ENCODE results near the gene SPOCK3.

Gene SPOCK3

DNA sequence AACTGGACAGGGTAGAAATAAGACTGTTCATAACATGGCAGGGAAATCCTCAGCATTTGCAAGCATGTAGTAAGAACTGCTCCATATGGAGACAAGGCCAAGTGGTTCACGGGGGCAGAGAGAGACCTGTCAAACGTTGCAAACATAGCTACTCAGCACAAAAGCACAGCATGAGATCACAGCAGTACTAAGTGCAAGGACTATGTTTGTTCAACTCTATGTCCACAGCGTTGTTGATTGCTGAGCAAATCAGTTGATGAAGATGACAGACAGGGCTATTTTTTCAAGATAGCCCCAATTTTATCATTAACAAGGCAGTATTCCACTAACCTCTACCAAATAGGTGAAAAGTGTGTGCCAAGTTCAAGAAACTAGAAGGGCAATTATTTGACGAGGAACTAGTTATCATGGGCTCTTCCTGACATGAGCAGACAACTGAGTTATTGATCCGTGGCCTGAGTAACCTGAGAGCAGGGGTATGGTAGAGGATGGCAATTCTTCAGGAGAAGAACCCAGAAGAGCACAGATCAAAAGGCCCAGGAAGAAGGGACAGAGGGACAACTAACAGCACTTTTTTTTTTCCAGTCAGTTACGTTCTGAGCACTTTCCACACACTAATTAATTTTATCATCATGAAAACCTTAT is 57.4 kb downstream of the SPOCK3 start:
- no peak for DNase-seq (ENCODE audit: low spot score)

DNA sequence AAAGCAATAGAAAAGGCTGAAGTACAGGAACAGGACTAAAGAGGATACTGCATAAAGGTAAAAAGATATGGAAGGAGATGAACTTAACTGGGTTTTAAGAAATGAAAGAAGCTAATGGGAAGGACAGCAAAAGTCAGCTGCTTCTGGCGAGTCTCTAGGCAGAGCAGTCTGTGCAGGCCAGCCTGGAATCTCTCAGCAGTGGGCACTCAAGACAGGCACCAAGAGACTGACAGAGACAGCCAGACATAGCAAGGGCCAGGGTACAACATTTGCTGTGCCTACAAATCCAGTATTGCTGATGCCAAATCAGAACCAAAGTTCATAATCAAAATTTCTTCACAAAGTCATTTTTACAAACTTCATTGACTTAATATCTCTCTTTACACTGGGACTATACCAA is 62.4 kb downstream of the SPOCK3 start:
- DNase-seq (ENCODE audit: low spot score): no peak

DNA sequence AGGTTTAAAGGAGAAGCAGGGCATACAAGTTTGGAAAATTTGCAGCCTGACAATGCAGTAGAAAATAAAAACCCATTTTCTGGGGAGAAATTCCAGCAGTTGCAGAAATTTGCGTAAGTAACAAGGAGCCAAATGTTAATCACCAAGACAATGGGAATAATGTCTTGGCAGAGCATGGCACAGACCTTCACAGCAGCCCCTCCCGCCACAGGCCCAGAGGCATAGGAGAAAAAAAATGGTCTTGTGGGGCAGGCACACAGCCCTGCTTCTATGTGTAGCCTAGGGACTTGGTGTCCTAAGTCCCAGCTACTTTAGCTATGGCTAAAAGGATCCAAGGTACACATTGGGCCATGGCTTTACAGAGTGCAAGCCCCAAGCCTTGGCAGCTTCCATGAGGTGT is 65.7 kb downstream of the SPOCK3 start:
- no peak for DNase-seq (ENCODE audit: low spot score)

DNA sequence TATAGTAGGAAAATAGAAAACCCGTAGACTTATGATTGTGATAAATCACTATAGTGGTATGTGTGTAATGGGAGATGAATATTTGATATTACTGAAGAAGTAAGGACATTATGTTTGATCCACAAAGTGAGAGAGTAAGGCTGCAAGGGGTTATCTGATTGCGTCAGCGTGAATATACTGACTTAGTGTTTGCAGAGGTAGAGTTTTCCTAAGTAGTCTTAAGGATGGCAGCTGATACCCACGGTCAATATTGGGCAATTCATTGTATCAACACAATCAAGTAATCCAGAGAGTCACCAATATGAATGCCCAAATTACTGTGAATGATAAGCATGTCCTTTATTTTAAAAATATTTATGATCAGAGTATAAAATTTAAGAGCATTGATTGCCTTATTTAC is 83.7 kb downstream of the SPOCK3 start:
- no peak for DNase-seq (ENCODE audit: low spot score)

DNA sequence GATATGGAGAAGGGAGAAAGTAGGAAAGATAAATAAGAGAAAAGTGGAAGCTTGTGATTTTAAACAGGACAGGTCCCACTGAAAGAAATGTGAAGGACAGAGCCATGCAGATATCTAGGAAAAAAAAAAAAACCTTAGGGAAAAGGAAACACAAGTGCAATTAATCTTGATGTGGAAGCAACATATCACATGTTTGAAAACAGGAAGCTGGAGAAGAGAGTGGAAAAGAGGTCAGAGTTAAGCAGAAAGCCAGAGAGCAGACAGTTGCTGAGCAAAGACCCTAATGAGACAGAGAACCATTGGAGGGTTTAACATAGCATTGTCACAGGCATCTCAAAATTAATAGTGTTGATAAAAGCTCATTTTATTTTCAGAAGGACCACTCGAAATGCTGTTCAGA is 89.7 kb downstream of the SPOCK3 start:
- DNase-seq (ENCODE audit: low spot score): no peak

DNA sequence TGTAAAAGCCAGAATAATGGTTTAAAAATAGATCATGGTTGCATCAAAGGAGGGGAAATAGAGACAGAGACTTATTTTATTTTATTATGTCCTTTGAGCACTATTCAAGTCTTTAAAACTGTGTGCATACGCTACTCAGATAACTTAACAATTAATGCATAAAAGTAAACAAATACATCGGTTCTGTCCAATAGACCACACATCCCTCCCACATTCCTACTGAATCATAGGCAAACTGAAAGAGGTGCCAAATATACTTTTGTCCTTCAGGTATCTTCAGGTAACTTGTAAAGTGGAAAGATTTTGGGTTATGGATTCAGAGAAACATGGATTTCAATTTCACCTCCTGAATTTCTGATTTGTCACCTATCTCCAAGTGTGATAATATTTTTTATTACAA is 91.3 kb downstream of the SPOCK3 start:
- no peak for DNase-seq (ENCODE audit: low spot score)

DNA sequence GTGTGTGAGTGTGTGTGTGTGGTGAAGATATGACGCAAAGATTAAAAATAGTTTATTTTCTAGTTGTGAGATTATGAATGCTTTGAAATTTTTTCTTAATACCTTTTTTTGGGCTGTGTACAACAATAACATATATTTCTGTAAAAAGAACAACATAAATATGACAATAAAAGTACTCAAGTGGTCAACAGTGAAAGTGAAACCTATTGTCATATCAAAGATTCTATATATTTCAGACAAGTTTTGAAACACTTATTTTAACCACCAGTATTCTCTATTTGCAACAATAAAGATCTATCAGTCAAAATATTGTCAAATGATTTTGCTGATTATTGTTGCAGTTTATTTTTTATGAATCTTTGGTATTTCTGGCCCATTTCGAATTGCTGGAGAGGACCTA is 98.0 kb downstream of the SPOCK3 start:
- no peak for DNase-seq (ENCODE audit: low spot score)

DNA sequence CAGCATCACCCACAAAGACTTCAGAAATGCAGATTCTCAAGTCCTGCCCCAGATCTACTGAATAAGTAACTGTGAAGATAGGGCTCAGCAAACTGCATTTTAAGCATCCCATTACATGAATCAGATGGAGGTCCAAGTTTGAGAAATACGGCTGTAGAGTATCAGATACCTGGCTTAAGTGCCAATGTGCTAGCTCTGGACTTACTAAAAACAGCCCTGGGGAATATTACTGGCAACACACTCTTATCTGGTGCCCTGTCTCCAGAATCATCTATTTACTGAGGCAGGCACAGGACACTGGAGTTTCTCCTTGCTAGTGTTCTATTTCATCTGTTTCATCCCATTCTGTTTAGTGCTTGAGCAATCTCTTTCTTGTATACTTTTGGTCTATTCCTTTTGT is 105.1 kb downstream of the SPOCK3 start:
- DNase-seq (ENCODE audit: low spot score): no peak

DNA sequence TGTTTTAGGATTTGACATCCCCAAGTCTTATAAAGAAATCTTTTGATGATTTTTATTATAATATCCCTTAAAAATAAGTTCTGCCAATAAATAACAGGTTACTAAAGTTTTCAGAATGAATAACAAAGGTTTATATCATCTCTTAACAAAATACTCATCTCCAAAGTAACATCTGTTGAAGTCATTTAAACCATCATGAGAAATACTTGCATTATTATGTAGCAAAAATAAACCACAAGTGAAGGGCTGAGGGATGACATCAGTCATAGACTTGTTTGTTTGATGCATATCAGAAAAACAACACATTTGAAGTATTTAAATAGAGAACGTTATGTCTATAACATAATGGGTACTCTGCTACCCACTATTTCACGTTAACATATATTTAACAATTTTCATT is 114.9 kb downstream of the SPOCK3 start:
- no peak for DNase-seq (ENCODE audit: low spot score)

DNA sequence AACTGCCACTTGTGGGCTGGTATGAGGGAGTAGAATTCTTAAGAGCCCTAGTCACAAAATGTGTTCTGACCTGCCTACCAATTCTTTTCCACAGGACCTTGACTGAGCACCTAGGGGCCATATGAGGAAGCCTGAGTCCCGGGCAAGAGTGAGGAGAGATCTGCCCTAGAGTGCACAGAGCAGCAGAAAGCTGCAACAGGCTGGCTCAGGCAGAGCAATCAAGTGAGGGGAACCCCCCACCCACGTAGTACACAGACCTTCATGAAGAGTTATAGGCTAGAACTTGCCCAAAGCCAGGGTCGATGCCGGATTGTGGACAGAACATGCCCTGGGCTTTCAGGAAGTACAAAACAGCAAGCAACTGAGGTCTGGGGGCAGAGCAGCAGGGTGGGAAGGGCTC is 117.0 kb downstream of the SPOCK3 start:
- no peak for DNase-seq (ENCODE audit: low spot score)

DNA sequence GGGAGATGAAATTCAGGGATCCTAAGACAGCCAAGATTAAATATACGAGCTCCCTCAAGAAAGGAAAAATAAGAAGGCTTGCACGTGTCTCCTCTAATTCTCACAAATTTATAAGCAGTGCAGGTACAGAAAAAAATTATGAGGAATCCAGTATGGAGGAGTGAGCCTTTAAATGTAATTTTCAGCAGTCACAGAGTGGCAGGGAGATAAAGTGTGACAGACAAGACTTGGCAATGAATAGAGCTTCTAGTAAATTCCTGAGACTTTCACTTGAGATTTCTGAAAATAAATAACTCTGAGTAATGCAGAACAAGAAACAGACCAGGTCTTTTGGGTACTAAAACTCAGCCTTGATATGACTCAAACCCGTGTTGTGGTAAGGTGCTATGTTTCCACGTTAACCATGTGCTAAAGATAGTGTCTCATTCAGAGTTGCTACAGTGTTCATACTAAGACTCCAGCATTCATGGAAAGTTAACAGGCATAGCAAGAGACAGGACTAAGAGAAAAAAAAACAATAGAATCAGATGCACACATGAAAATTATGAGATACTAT is 119.8 kb downstream of the SPOCK3 start:
- DNase-seq (ENCODE audit: low spot score): no peak

DNA sequence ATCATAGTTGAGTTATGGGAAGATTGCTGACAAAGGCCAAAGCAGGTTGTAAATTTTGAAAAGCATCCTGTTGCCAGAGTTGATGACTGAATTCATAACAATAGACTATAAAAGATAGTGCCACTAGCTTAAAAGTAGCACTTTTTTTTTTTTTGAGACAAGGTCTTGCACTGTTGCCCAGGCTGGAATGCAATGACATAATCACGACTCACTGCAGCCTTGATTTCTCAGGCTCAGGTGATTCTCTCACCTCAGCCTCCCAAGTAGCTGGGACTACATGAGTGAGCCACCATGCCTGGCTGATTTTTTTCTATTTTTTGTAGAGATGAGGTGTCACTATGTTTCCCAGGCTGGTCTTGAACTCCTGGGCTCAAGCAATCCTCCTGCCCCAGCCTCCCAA is 122.7 kb downstream of the SPOCK3 start:
- no peak for DNase-seq (ENCODE audit: low spot score)

DNA sequence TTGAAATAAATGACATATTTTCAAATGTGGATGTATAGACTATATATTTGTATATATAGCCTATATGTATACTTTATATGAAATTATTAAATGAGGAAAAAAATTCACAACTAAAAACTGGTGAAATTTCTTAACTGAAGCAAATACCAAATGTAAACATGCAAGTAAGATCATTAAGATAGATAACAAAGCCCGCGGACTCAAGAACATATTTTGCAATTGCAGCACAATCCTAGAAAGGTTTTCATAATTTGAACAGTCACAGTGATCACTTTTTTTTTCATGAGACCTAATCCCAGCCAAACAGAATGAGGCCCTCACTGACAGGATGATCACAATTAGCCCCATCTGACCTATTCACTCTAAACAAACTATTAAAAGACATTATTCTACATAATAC is 123.2 kb downstream of the SPOCK3 start:
- DNase-seq (ENCODE audit: low spot score): no peak

DNA sequence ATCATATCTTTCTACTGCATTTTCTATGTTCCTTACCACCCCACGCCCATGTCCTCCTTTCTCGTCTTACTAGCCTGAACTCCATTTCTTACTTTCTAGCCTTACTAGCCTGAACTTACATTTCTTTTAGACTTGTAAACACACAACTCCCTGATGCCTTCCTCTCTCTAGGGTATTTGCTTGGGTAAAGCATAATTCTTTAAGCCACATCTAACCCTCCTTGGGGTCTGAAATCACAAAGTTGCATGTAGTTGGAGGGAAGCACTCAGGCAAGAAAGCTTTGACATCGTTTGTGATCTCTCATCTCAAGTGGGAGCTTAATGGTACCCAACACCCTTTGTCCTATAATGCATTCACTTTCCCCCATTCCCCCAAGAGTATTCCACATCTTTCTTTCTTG is 124.4 kb downstream of the SPOCK3 start:
- DNase-seq (ENCODE audit: low spot score): no peak

DNA sequence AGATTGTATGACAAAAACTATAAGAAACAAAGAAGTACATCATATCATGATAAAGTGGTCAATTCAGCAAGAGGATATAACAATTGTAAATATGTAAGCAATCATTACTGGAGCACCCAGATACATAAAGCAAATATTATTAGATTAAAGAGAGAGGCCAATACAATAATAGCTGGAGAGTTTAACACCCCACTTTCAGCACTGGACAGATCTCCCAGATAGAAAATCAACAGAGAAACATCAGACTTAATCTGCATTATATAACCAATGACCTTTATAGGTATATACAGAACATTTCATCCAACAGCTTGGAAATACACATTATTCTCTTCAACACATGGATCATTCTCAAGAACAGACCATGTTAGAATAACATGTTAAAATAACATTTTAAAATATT is 128.4 kb downstream of the SPOCK3 start:
- DNase-seq (ENCODE audit: low spot score): no peak

DNA sequence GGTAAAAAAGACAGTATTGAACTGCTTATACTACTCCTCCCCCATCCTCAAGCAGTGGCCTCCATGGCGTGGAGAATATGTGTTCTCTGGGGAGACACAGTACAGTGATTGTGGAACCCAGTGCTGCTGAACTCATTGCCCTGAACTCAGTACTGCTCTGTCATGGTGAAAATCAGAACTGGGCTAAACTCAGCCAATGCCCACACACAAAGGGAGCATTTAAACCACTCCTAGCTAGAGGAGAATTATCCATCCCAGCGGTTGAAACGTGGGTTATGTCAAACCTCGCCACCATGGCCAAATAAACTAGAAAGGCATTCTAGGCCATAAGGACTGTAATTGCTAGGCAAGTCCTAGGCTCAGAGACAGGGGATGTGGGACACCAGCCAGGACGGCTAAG is 131.8 kb downstream of the SPOCK3 start:
- no peak for DNase-seq (ENCODE audit: low spot score)

DNA sequence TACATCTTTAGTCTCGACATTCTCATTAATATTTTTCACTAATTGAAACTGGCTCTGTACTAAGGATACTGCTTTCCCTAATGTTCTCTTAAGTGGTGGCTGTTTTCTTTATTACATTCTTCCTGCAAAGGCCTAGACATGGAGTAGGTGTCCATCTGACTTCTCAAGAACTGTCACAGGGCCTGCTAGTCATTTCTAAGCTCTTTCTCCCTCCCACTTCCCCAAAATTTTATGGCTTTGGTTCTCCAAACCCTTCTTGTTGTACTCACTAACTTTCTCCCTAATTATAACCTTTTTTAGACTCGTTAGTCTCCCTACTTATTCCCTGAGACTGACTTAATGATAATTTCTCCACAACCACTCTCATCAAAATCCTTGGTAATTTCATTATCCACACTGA is 133.3 kb downstream of the SPOCK3 start:
- DNase-seq (ENCODE audit: low spot score): no peak

DNA sequence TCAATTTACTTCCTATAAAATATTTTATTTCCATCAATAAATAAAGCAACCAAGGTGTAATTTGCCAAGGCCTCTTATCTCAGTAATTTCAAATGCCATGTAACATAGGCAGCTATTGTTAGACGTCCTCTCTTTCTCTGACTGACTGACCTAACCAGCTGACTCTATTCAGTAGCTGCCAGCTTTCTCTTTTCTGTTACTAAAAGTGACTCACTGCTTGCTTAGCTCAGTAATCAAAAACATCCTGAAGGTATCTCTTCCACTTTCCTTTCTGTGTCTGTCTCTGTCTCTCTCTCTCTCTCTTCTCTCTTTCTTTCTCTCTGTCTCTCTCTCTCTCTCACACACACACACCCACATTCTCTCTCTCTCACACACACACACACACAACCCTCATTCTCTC is 134.2 kb downstream of the SPOCK3 start:
- no peak for DNase-seq (ENCODE audit: low spot score)

DNA sequence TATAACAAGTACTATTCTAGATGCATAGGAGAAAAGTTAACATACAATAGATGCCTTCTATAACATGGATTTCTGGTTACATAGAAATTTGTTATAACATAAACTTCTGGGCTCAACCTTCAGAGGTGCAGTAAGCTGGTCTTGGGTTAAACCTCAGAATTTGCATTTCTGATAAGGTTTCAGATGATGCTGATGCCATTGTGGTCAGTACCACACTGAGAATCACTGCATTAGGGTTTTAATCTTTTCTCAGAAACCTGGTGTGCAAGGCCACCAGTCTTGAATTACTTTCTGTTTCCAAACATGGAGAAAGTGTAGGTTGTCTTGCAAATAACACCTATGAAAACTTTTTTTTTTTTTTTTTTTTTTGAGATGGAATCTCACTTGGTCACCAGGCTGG is 146.2 kb downstream of the SPOCK3 start:
- DNase-seq (ENCODE audit: low spot score): no peak

DNA sequence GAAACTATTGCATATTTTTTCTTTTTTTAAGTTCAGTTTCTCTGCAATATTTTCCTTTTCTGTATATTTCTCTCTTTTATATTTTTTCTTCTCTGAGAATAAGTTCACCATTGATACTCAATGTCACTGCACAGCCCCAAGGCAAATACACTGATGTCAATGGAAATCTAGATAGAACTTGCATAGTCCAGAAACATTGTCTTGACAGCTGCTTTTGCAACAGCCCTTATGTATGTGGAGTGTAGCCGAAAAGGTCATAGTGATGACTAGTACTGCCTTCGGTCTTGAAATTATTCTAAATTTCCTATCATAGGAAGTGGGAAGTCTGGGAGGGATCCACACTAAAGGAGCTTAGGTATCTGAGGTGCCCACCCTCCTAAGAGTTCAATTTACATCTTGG is 150.0 kb downstream of the SPOCK3 start:
- no peak for DNase-seq (ENCODE audit: low spot score)

DNA sequence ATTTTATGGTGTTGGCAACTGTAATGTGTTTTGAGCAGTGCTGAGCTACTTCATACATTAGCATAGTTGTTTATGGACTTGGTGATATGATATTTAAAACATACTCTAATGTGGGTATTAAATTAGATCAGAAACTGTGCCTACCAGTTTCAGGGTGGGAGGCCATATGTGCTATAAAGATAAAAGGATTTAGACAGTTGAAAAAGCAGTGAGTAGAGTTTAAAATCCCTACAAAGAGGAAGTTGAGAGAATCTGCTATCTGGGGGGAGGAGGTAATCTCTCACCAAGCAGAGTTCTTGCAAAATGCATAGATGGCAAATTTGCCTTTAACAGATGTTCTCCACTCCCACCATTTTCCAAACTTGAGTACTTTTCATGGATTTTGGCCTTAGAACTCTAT is 154.5 kb downstream of the SPOCK3 start:
- DNase-seq (ENCODE audit: low spot score): no peak

DNA sequence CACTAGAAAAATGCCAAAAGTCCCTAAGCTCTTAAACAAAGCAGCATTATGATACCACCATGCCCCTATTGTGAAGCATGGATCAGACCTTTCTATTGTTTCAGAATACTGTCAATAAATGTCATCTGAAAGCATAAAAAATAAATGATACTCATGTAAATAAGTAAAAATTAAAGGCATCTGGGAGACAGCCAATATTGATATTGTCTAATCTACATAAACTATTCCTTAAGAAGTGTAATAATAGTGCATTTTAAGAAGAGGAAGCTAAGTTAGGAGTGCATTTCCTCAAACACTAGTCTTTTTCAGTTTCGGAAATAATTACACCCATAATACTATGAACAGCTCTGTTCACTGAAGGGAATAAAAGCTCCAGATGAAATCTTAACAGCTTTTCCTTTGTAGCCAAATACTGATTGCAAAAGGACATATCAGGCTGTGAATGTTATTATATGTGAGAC is 181.6 kb downstream of the SPOCK3 start:
- no peak for DNase-seq (ENCODE audit: low spot score)

DNA sequence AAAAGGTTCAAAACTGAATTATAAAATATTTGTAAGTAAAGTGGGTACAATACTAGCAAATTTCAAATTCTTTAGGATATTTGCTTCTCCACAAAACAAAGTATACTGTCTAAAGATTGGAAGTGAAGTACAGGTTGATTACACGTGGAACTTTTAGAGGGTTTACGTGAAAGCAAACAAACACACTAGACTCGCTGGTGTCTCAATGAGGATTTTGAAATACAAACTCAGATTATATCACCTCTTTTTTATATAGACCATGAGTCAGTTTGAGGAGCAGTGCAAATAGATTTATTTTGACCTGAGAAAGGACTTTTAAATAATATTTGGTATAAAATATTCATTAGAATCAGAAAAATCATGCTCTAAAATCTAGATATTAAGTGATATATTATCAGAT is 185.0 kb downstream of the SPOCK3 start:
- no peak for DNase-seq (ENCODE audit: low spot score)

DNA sequence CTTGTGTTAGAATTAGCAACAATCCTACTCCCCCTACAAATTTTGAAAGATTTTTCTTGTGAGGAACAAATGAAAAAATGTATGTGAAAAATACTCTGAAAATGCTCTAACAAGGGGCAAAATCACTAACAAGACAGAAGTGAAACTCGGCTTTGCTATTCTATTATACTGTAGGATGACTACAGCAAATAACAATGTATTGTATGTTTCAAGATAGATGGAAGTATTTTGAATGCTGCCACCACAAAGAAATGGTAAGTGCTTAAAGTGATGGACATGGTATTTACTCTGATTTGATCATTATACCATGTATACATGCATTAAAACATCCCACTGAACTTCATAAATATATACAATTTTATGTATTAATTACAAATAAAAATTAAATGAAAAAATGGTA is 192.8 kb downstream of the SPOCK3 start:
- no peak for DNase-seq (ENCODE audit: low spot score)

DNA sequence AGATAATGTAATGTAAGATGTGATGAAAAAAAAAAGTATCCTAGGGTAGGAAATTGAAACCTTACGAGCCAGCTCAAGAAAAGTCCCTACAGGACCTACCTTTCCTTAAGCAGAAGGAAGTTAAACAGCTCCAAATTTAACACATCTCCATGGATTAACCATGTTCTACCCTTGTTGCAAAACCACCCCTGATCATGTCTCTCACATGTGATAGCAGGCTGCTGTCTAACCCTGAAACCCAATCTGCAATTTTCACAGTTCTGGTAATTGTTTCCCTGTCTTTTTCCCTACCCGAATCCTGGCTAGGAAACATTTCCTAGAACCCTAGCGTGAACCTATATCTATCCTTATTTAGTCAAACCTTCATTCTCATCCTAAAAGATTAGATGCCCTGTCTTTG is 198.9 kb downstream of the SPOCK3 start:
- no peak for DNase-seq (ENCODE audit: low spot score)
